Activated naive CD8-positive, alpha-beta T cell treated with anti-CD3 and anti-CD28 coated beads for 36 hours (primary cell): ENCODE results near the gene POLR1H. TPM values are rescaled to one million over a fixed set of nuclear protein-coding genes. Genes with fewer than 3 reads are reported as not detected.

Experiments
- DNase-seq: peaks from one replicate; pipeline ENCODE4 v3.0.0; 2021
- H3K27ac Mint-ChIP-seq: one replicate; pipeline ENCODE4 v1.8.0; 2022; ENCODE audit warnings: mild to moderate bottlenecking, moderate library complexity, mixed read lengths
- H3K27me3 Mint-ChIP-seq: one replicate; pipeline ENCODE4 v1.8.0; 2022; ENCODE audit warnings: mild to moderate bottlenecking, mixed read lengths
- H3K36me3 Mint-ChIP-seq: one replicate; pipeline ENCODE4 v1.8.0; 2021; ENCODE audit warnings: mild to moderate bottlenecking, mixed read lengths
- H3K4me1 Mint-ChIP-seq: one replicate; pipeline ENCODE4 v1.8.0; 2021; ENCODE audit warnings: mixed read lengths
- H3K4me3 Mint-ChIP-seq: one replicate; pipeline ENCODE4 v1.8.0; 2022; ENCODE audit warnings: mild to moderate bottlenecking, moderate library complexity, mixed read lengths
- H3K9me3 Mint-ChIP-seq: one replicate; pipeline ENCODE4 v1.8.0; 2022; ENCODE audit warnings: mixed read lengths
- total RNA-seq, 2 experiments: library from RNA; stranded (reverse); gene quantifications; one replicate each; pipeline ENCODE4 v1.2.3, GENCODE V29; 2021

POLR1H gene
- total RNA-seq, 2 experiments from 2014 or later = 45.3 to 50.6 TPM

- peaks cover 42% of the 10 kb centered on the region for H3K4me1 Mint-ChIP-seq
- H3K27me3 Mint-ChIP-seq = peaks cover 69% of the 10 kb centered on the region
- no peak overlapping the region for H3K27ac Mint-ChIP-seq
- H3K9me3 Mint-ChIP-seq = no peaks in the 10 kb centered on the region
- H3K36me3 Mint-ChIP-seq = no peaks in the 10 kb centered on the region
- H3K4me3 Mint-ChIP-seq = peak overlapping the region; percentile 37
- DNase-seq = no peak
Measured at GRCh38 chr6:30100154-30100553, 39.1 kb downstream of the POLR1H start.

DNA sequence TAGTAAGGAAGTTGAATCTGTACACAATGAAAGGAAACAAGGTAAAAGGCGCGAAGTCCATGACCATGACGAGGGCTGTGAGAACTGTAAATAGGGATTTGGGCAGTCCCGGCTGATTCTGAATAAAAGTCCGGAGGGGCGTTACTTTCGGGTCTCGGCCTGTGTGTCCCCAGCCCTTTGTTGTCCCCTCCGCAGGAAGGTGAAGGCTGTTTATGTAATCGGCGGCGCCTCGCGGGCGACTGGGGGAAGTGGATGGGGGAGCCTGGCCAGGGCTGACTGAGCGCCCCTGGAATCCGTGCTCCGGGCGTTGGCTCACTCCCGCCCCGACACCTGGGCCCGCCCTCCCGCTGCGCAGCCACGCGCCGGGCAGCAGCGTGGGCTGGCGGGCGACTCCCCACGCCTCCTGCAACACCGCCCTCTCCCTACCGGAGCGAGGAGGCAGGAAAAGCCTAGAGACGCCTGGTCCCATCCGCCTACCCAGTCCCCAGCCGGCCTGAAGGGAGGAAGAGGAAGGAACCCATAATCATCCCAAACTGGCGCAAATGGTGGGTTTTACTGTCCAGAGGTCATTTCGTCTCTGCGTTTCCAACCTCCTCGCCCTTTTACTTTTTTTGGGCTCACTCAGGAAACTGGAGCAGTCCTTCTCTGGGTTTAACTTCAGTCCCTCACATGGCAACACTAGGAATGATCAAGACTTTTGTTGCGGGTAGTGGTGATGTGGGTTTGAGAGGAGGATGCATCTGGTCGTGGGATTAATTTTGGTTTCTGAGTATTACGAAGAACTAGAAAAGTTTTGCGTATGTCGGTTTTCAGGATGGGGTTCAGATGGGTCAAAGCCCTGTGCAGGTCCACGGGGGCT is 39.7 kb downstream of the POLR1H start:
- no peak overlapping the region for H3K27ac Mint-ChIP-seq
- no peaks in the 10 kb centered on the region for H3K36me3 Mint-ChIP-seq
- no peaks in the 10 kb centered on the region for H3K9me3 Mint-ChIP-seq
- peaks cover 65% of the 10 kb centered on the region for H3K27me3 Mint-ChIP-seq
- H3K4me3 Mint-ChIP-seq = peak overlapping the region; percentile 44
- DNase-seq = peak; percentile 17
- peaks cover 42% of the 10 kb centered on the region for H3K4me1 Mint-ChIP-seq

DNA sequence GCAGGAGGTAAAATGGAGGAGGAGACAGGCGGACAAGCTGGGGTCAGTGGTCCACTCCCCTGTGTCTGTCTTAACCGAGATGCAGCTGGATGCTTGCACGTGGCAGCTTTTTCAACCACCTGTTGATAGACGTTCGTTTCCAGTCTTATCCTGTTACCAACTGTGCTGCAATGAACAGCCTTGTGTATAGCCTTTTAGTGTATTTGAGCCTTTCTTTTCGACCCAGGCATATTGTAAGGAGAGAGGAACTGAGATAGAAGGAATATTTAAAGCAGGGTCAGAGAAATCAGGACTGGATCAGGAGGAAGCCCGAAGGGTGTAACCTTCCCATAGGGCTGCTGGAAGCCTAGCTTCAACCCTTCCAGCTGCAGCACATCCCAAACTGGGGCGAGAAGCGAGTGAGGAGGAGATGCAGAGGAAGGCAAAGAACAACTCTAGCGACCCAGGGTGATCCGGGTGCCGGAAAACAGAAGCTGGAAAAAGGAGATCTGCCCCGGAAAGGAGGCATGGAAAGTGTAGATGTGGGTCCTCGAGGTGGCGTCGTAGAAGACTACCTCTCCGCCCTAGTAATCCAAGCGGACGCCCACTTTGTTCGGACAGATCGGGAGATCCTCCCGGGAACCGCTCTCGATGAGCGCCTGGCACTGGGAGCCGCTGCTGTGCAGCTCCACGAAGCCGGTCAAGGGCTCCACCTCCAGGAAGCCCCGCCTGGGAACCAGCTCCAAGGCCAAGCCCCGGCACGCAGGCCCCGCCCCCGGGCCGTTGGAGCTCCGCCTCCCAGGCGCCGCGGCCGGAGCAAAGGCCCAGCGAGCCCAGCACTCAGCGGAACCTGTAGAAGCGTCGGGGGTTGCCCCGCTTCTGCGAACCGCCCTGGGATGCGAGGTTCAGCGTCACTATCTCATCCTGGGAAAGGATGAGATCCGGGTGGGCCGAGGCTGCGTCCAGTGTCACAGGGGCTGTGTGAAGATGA is 40.7 kb downstream of the POLR1H start:
- H3K4me3 Mint-ChIP-seq = peak overlapping the region; percentile 32
- no peak overlapping the region for H3K27ac Mint-ChIP-seq
- peaks cover 42% of the 10 kb centered on the region for H3K4me1 Mint-ChIP-seq

GRCh38 chr6:30102414-30102969 is 41.4 kb downstream of the POLR1H start:
- Mint-ChIP-seq H3K36me3 (no peaks in the 10 kb centered on the region), H3K27ac (no peak overlapping the region), H3K4me1 (peaks cover 42% of the 10 kb centered on the region), H3K9me3 (no peaks in the 10 kb centered on the region), H3K4me3 (peak overlapping the region; percentile 80), H3K27me3 (peaks cover 72% of the 10 kb centered on the region)
- no peak for DNase-seq

More for the DNA sequence above, 40.7 kb downstream of the POLR1H start:
- Mint-ChIP-seq H3K36me3 (no peaks in the 10 kb centered on the region), H3K27me3 (peaks cover 71% of the 10 kb centered on the region), H3K9me3 (no peaks in the 10 kb centered on the region)
- peak; percentile 63 for DNase-seq

DNA sequence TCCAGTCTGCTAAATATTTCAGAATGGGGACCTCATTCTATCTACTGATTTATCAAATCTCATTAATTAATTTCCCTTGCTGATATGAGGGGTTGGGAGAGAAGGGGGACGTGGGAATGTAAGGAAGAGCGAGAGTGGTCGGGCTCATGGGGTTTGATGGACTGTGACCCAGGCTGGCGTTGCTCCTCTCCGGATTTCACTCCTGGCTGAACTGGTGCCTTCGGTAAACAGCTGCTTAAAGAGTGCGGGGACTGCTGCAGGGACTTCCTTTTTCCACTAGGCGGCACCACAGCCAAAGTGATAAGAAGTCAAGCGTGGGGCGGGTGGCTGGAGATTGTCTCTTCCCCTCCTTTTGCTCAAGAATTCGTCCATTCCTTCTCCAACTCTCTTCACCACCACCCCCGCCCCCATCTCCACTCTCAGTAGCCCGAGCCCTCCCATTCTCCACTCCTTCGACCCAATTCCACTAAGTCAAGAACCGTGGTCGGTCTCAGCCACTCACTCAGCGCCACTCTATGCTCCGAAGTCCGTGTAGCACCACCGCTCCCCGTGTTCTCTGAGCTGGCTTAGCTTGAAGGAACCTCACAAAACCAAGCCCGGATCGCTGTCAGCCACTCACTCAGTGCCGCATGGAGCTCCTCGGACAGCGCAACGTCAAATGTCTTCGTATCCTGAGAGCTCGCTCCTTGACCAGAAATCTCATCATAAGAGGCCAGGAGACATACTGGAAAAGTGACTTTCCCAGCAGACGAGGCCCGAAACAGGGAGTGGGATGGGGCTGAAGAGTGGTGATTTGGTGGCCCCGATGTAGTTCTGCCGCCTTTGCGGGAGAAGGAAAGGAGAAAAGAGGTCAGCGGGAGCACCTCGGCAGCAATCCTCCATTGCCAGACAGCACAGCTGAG is 42.2 kb downstream of the POLR1H start:
- peak overlapping the region; percentile 80 for H3K4me3 Mint-ChIP-seq
- no peaks in the 10 kb centered on the region for H3K9me3 Mint-ChIP-seq
- peak; percentile 77 for DNase-seq
- H3K27me3 Mint-ChIP-seq = peaks cover 74% of the 10 kb centered on the region
- peak overlapping the region; percentile 50 for H3K27ac Mint-ChIP-seq
- H3K4me1 Mint-ChIP-seq = peaks cover 36% of the 10 kb centered on the region
- no peaks in the 10 kb centered on the region for H3K36me3 Mint-ChIP-seq

DNA sequence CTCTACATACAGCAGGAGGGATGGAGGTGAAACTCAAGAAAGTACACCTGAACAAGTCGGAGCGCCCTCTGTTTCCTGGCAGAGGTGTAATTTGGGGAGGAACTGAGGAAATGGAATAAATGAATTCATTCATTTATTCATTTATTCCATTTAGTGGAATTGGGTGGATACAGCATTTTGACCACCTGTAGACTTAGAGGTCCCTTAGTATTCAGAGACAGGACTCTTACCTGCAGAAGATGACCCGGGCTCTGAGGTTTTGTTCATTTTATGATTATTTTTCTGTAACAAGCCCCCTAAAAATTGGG is 42.8 kb downstream of the POLR1H start:
- no peak for DNase-seq
- Mint-ChIP-seq H3K36me3 (no peaks in the 10 kb centered on the region), H3K4me1 (peaks cover 32% of the 10 kb centered on the region), H3K4me3 (peak overlapping the region; percentile 80), H3K27ac (no peak overlapping the region), H3K27me3 (peaks cover 74% of the 10 kb centered on the region), H3K9me3 (no peaks in the 10 kb centered on the region)

DNA sequence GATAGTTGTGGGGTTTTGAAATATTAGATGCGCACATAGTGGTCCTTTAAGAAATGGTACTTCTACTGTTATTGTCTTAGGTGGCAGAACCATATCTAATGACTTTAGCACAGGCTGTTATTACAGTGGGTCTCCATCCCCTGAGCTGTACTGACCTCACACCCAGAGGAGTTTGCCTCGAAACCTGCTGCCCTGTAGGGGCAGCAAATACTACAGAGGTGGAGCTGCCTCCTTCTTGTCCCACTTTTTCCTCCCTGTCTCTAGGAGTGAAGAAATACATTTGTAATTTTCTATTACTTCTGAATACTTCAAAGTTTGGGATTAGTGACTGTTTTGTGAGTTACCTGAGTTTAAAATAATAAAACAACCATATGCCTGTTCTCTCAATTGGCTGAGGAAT is 43.6 kb downstream of the POLR1H start:
- Mint-ChIP-seq H3K4me3 (no peak overlapping the region), H3K36me3 (no peaks in the 10 kb centered on the region), H3K4me1 (peaks cover 31% of the 10 kb centered on the region)

GRCh38 chr6:30111266-30111856 is 50.3 kb downstream of the POLR1H start:
- Mint-ChIP-seq H3K4me3 (no peak overlapping the region), H3K27ac (no peak overlapping the region), H3K27me3 (peaks cover 79% of the 10 kb centered on the region), H3K4me1 (peaks cover 10% of the 10 kb centered on the region), H3K9me3 (no peaks in the 10 kb centered on the region), H3K36me3 (no peaks in the 10 kb centered on the region)
- no peak for DNase-seq

More for the DNA sequence above, 43.6 kb downstream of the POLR1H start:
- Mint-ChIP-seq H3K9me3 (no peaks in the 10 kb centered on the region), H3K27ac (no peak overlapping the region), H3K27me3 (peaks cover 70% of the 10 kb centered on the region)
- no peak for DNase-seq

DNA sequence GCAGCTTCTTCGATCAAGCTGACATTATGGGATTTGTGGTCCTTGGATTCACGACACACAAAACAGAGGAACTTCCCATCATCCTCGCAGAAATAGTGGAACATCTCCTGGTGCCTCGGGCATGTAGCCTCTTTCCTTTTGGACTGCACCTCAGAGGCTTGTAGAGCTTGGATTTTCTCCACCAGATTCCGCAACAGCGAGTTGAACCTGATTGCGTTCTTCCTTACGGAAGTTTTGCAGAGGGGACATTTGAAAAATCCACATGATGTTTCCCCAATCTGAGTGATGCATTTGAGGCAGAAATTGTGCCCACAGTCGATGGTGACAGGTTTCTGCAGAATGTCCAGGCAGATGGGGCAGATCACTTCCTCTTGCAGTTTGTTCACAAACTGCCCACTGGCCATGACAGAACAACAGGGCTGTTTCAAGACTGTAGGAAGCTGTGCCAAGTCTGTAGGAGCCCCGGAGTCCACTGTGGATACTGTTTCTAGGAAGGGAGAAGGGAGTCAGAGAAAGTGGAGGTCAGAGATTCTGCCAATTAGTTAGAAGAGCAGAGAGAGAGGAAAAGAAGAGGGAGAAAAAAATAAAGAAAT is 51.4 kb downstream of the POLR1H start:
- H3K9me3 Mint-ChIP-seq = no peaks in the 10 kb centered on the region
- H3K27ac Mint-ChIP-seq = no peak overlapping the region
- peaks cover 74% of the 10 kb centered on the region for H3K27me3 Mint-ChIP-seq
- no peaks in the 10 kb centered on the region for H3K36me3 Mint-ChIP-seq
- no peak overlapping the region for H3K4me3 Mint-ChIP-seq
- DNase-seq = no peak
- peaks cover 10% of the 10 kb centered on the region for H3K4me1 Mint-ChIP-seq

DNA sequence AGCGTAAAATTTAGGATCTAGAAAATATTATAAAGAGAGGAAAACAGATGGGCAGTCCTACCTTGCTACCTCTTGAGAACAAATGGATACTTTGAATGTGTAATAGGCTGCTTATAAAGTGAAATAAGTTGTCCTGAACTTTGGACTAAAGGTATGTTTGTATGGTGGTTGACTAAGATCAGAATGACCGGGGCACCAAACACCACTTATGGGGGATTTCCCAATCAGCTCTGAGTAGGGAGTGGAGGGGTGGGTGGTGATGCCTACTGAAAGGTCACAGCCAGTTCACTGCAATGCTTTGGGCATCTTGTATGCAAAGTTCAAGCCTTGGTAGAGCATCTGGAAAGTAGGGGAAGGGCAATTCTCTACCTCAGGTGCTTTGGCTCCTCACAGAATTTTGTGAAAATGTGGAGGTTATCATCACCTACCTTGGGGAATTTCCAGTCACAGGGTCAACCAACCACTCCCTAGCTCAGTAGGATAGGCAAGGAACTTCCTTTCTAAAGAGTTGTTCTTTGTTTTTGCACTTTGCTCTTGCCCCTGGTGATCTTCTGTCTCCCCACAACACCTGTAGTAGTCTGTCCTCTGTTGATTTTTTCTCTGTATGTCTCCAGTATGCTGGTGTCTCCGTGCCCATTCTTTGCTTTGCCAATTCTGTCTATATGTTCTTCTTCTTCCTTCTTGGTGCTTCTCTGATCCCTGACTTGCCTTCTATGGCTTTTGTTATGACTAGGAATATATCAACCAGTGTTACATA is 52.1 kb downstream of the POLR1H start, which contains the start of gene TRIM31:
TRIM31 (minus strand) TSS at position 88 of the 757 bp plus-strand sequence. CDS start 285 bp downstream, outside the sequence.
- Mint-ChIP-seq H3K4me1 (peaks cover 10% of the 10 kb centered on the region), H3K27me3 (peaks cover 72% of the 10 kb centered on the region), H3K36me3 (no peaks in the 10 kb centered on the region), H3K9me3 (no peaks in the 10 kb centered on the region), H3K27ac (no peak within 1 kb of the TSS), H3K4me3 (no peak within 1 kb of the TSS)
- no peak for DNase-seq

DNA sequence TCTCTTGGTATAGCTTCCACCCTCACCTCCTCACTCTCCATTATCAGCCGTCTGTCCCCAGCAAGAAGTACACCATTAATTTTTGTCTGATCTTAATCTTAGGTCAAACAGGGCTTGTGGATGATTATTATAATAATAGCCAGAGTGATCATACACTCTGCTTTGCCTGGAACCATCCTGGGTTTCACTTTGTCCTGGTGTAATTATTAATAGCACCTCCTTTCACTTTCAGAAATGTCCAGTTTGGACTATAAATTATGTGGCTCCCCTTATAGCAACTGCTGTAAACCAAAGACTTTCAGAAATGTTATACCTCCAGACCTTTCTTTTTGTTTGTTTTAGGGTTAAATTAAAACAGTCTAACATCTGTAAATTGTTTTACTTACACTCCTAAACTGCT is 52.8 kb downstream of the POLR1H start:
- H3K4me3 Mint-ChIP-seq = no peak overlapping the region
- no peak overlapping the region for H3K27ac Mint-ChIP-seq
- H3K27me3 Mint-ChIP-seq = peaks cover 71% of the 10 kb centered on the region

More for the DNA sequence above, 52.8 kb downstream of the POLR1H start:
- H3K9me3 Mint-ChIP-seq = no peaks in the 10 kb centered on the region
- H3K4me1 Mint-ChIP-seq = peaks cover 10% of the 10 kb centered on the region
- no peak for DNase-seq
- H3K36me3 Mint-ChIP-seq = no peaks in the 10 kb centered on the region
